Stimulated activated CD8-positive, alpha-beta memory T cell treated with anti-CD3 and anti-CD28 coated beads, Interleukin-4, amount 100 ng/mL, for 1 hour (primary cell): Measurements from ENCODE around the gene SCML2.
"Not testable (repeated sequence)": the region's sequence is repeated elsewhere in the genome, so short reads cannot be mapped to it uniquely, and the experiment has no call there.

Experiments used
- DNase-seq, 2 donors: peaks; one replicate each; pipeline ENCODE4 v3.0.0-alpha.2; 2020; ENCODE audit warnings: low read depth in 2 of 2, low spot score in 1 of 2

SCML2 gene

GRCh38 chrX:18271725-18272124, 82.8 kb downstream of the SCML2 start:
- no peak for DNase-seq

DNA sequence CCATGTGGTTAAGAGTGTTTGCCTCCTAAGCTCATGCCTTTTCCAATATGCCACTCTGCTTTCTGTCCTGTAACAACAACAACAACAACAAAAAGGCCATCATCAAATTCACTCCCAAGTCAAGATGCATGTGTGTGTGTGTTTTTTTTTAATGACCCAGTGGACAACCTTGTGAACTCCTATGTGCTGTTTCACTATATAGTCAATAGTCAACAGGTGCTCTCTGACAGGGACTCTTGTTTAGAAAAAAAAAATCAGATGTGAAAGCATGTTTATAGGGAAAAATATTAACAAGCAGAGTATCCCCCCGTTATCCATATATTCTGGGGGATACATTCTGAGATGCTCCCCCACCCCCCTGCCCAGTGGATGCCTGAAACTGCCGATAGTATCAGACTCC, 83.2 kb downstream of the SCML2 start:
- no peak for DNase-seq

GRCh38 chrX:18255059-18255458, 99.4 kb downstream of the SCML2 start:
- DNase-seq = no peak

GRCh38 chrX:18252644-18253359, 101.7 kb downstream of the SCML2 start:
- no peak for DNase-seq

DNA sequence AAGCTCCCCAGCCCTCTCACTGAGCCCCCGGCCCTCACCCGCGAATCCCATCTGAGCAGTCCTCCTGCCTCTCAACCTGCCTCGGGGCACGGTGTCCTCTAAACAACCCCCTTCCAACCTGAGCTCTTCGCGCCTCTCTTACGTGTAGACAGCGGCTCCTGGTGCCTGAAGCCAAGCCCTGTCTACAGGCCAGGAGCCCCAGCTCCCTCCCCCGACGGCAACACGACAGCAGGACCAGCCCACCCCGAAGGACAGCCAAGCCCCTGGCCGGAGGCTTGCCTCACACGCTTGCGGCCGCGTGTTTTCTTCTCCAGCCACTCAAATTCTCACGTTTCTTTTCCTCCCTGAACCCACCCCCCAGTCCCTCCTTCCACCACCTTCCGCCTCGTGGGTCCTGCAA, 124.8 kb downstream of the SCML2 start:
- not testable (repeated sequence) for DNase-seq

DNA sequence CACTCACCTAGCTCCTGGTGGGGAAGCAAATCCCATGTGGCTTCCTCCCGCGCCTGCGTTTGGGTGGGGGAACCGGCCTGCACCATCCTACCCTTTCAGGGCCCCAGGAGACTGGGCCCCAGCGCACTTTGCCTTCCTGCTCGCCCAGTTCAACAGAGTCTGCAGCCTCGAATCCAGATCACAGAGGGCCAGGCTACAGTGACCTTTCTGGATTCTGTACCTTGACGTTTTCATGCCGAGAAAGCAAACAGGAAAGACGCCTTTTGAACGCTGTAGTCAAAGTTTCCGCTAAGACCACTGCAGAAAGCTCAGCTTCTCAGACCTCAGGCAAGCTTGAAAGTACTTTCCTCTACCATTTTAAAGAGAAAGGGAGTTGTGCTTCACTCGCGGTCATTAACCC, 126.4 kb downstream of the SCML2 start:
- DNase-seq = no peak

- no peak for DNase-seq
These were observed 127.0 kb downstream of the SCML2 start for GRCh38 chrX:18227458-18227857.

DNA sequence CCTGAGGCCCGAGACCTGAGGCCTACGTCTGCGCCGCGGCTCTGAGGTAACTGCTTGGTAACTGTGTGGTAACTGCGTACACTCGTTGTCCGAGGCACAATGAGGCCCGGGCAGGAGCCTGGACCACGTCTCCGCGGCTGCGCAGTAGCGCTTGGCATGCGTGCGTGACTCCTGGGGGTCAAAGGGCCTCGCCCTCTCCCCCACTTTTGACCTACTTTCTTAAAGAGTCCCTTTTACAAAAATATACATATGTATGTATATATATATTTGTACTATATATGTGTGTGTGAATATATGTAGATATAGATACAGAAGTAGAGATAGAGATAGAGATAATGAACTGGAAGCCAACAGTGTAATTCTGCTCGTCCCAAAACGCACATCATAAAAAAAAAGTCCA, 133.7 kb downstream of the SCML2 start, which contains the start of gene BEND2:
Gene BEND2 (minus strand): TSS at position 101 of the 400 bp plus-strand sequence. CDS start 136 bp downstream, outside the sequence.
- no peak for DNase-seq

DNA sequence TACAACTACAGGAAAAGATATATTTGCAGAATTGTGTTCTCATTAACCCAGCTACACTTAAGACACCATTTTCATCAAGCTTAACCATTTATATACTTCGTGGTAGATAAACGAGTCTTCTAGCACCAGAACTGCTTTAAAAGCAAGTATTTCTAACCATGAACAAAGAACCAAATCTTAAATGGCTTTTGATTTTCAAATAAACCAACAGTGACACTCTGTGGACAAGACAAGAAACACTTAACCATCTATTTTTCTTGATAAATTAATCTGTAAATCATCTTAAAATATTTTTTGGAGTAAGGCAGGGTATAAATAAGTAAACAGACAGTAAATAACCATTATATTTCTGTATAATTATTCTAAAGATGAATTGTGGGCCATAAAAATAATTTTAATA, 144.0 kb downstream of the SCML2 start:
- no peak for DNase-seq

DNA sequence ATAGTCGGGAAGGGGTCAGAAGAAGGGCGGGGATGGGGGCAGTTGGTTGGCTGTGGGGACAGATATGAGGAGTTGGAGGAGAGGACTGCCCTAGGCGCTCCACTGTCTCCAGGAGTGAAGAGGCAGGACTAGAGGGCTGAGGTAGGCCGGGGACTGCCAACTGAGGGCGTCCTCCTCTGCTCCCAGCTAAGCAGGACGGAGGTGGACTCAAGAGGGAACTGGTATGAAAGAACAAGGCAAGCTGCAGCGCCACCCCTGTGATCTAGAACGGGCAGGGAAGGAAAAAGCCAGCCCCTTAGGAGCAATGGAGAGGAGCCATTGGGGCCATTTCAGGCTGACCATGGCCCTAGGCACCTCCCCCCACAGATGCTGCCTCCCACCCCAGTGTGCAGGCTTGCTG, 147.8 kb downstream of the SCML2 start:
- DNase-seq = no peak

GRCh38 chrX:18203631-18204030, 150.9 kb downstream of the SCML2 start:
- DNase-seq = no peak

- DNase-seq = no peak
These were observed 159.8 kb downstream of the SCML2 start for GRCh38 chrX:18194688-18195087.
